Stimulated activated CD4-positive, alpha-beta T cell treated with anti-CD3 and anti-CD28 coated beads, TNF-alpha, amount 100 ng/mL, for 48 hours (primary cell): ENCODE measurements around the gene BRD2.

Experiments used
- DNase-seq, 3 donors: peaks; one replicate each; pipeline ENCODE4 v3.0.0-alpha.2; 2020; ENCODE audit warnings: low read depth in 3 of 3

BRD2 gene

DNA sequence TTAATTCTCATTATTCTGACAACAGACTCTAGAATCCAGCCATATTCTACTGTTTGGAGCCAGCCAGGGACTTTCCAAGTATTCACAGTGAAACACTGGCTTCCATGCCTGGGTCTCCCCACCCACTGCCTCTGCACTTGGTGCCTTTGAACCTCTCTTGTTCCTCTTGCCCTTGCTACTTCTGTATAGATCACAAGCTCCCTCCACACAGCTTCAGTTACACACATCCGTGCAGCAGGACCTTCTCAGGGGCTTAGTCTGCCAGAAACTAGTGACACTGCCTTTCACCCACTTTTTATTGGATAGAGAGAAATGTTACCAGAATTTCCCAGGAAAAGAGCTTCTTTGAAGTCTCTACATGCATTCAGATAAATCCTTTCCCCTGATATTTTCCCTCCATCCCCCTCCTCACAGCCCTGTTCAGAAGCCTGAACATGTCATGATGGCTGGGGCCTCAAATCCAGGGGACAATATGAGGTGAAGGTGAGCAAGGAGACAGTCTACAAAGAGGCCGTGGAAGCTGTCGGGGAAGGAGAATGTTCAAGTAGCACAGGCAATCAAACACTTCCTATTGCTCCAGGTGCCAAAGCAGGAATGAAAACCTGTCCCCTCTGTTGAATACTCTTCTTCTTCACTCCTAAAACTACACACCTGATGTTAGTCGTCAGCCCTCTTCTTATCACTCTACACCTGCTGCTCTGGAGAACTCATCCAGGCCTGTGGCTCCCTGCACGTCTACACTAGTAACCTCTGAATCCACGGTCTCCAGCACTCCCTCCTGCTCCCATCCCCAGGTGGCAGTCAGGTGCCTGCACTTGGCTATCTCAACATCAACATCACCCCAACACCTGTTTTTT lies 61.2 kb downstream of the BRD2 start:
- no peak for DNase-seq

DNA sequence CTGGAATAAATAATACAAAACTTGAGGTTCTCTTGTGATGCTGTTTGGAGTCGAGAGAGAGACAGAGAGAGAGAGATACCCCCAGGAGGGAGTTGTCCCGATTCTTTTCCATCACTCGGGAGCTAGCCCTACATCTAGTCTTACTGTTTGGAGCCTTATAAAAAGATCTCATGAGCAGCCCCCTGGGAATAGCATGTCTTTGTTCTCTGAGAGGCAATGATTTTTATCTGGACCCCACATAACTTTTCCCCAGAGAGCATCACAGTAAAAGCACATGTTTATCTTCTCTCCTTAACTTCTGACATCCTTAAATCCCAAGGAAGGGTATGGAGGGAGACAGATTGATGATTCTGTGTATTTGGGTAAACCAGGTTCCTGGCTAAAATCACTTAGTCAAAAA lies 61.9 kb downstream of the BRD2 start:
- DNase-seq, result no peak
